A549 (cell line): ENCODE results near the gene KBTBD7. TPM values are rescaled to one million over a fixed set of nuclear protein-coding genes. Genes with fewer than 3 reads are reported as not detected.

Source experiments
- ATAC-seq, 2 experiments: fragments of 200-7000 bp in 1 of 2; fragments of >200 bp in 1 of 2; cut with Nextera tagmentation in 1 of 2; cut with Tn5 transposase in 1 of 2; 3 replicates each; pipeline versions ENCODE4 v1.8.0 to v1.9.1; 2018 to 2020; ENCODE audit warnings: mild to moderate bottlenecking in 1 of 2, moderate library complexity in 1 of 2
- CTCF ChIA-PET: fragments of 300-600 bp; sonication (Branson Sonifier 250); formaldehyde crosslinking; extraction: SDS; loops from one replicate; lab custom pipeline; 2021; ENCODE audit warnings: antibody characterized with exemption, inconsistent platforms; lab: Yijun Ruan, JAX
- POLR2A ChIA-PET: fragments of 350-600 bp; formaldehyde crosslinking; extraction: SDS; loops from one replicate; lab custom pipeline; 2021; ENCODE audit warnings: antibody characterized with exemption, inconsistent platforms; lab: Yijun Ruan, JAX
- DNase-seq, 2 experiments: peaks; one replicate each; pipeline versions ENCODE4 v3.0.0 to v3.0.0-alpha.2; 2011 to 2016; ENCODE audit warnings: low read depth in 1 of 2, low spot score in 1 of 2
- FAIRE-seq: peaks from 2 replicates; lab custom pipeline; 2011; peaks lifted over from hg19 to GRCh38; lab: Jason Lieb, UNC
- H3K27ac ChIP-seq, 2 experiments: fragments of >200 bp; sonication (Bioruptor Twin); formaldehyde crosslinking; 3 replicates each; pipeline ENCODE4 v1.5.1; 2016 to 2017
- H3K4me1 ChIP-seq: fragments of >200 bp; sonication (Bioruptor Twin); formaldehyde crosslinking; 3 replicates; pipeline ENCODE4 v1.6.1; 2016
- H3K4me2 ChIP-seq: fragments of >200 bp; sonication (Bioruptor Twin); formaldehyde crosslinking; 3 replicates; pipeline ENCODE4 v1.6.1; 2016
- H3K4me3 ChIP-seq: fragments of >200 bp; sonication (Bioruptor Twin); formaldehyde crosslinking; 3 replicates; pipeline ENCODE4 v1.5.1; 2016
- H3K9me3 ChIP-seq: fragments of >200 bp; sonication (Bioruptor Twin); formaldehyde crosslinking; 3 replicates; pipeline ENCODE4 v1.6.1; 2016
- CHD4 ChIP-seq: fragments of 200-600 bp; sonication (generic); IDR thresholded peaks from 2 replicates; pipeline ENCODE4 v1.6.1; 2016; ENCODE audit warnings: antibody characterized with exemption, mild to moderate bottlenecking, borderline replicate concordance
- CTCF ChIP-seq: fragments of >200 bp; sonication (Bioruptor Twin); formaldehyde crosslinking; IDR thresholded peaks from 3 replicates; pipeline ENCODE4 v1.5.1; 2016
- EHF ChIP-seq: fragments of 250-450 bp; sonication (Bioruptor Pico); IDR thresholded peaks from 2 replicates; pipeline ENCODE4 v1.5.0; 2020; ENCODE audit warnings: mild to moderate bottlenecking
- ESRRA ChIP-seq: fragments of 150-350 bp; IDR thresholded peaks from 2 replicates; pipeline ENCODE4 v1.6.1; 2014; ENCODE audit warnings: mild to moderate bottlenecking, low read length, borderline replicate concordance
- FOSL2 ChIP-seq, 2 experiments: fragments of 450-650 bp in 1 of 2; fragments of >200 bp in 1 of 2; sonication (Bioruptor Twin) in 1 of 2; formaldehyde crosslinking; IDR thresholded peaks; 2 replicates each; pipeline versions ENCODE4 v1.5.0 to v1.6.1; 2016 to 2020; ENCODE audit warnings: mild to moderate bottlenecking in 1 of 2, moderate library complexity in 1 of 2
- HDAC2 ChIP-seq: fragments of 200-600 bp; sonication (generic); IDR thresholded peaks from 2 replicates; pipeline ENCODE4 v1.6.1; 2016
- JUNB ChIP-seq: fragments of >200 bp; sonication (Bioruptor Twin); formaldehyde crosslinking; IDR thresholded peaks from 2 replicates; pipeline ENCODE4 v1.6.1; 2016
- KDM1A ChIP-seq: fragments of 200-600 bp; sonication (generic); IDR thresholded peaks from 2 replicates; pipeline ENCODE4 v1.6.1; 2016; ENCODE audit warnings: low read depth, mild to moderate bottlenecking
- MAFK ChIP-seq: fragments of 450-650 bp; IDR thresholded peaks from 2 replicates; pipeline ENCODE4 v1.6.1; 2014; ENCODE audit not compliant: partially characterized antibody
- MAX ChIP-seq: IDR thresholded peaks from 2 replicates; pipeline ENCODE4 v1.6.1; 2012
- POLR2AphosphoS2 ChIP-seq: conservative IDR thresholded peaks from 2 replicates; pipeline ENCODE4 v1.6.1; 2012; ENCODE audit warnings: low read length, improper control_type of control experiment, inconsistent platforms
- RARB ChIP-seq: fragments of 250-450 bp; sonication (Bioruptor Pico); IDR thresholded peaks from 2 replicates; pipeline ENCODE4 v1.8.0; 2021; ENCODE audit warnings: mild to moderate bottlenecking, moderate library complexity
- RFX5 ChIP-seq: fragments of 450-650 bp; IDR thresholded peaks from 2 replicates; pipeline ENCODE4 v1.7.1; 2014; ENCODE audit warnings: antibody characterized with exemption, mild to moderate bottlenecking, moderate library complexity
- RNF2 ChIP-seq: fragments of 200-600 bp; sonication (generic); IDR thresholded peaks from 2 replicates; pipeline ENCODE4 v1.6.1; 2016; ENCODE audit warnings: low read depth, mild to moderate bottlenecking, antibody characterized with exemption, moderate library complexity, borderline replicate concordance
- TFCP2L1 ChIP-seq: fragments of 250-450 bp; sonication (Bioruptor Pico); IDR thresholded peaks from 2 replicates; pipeline ENCODE4 v1.5.0; 2021; ENCODE audit warnings: mild to moderate bottlenecking
- ZFP36 ChIP-seq: fragments of 450-650 bp; IDR thresholded peaks from 2 replicates; pipeline ENCODE4 v1.6.1; 2014; ENCODE audit warnings: borderline replicate concordance; ENCODE audit not compliant: partially characterized antibody
- WGBS: methylation state at CpG from one replicate; pipeline ENCODE4 v1.1.6; 2017; ENCODE audit errors: missing lambda C conversion rate; 5-methylcytosine and 5-hydroxymethylcytosine counted together
- polyA plus RNA-seq, 4 experiments: library from polyadenylated mRNA; depleted of rRNA in 3 of 4; stranded (reverse); fragments of >200 nt; fragmentation: RNase III in 1 of 4; extraction: RNeasy Plus Mini Kit Qiagen cat#74134 plus additional on column Dnase treatment in 1 of 4; gene quantifications; 2 replicates in 3 of 4; 3 replicates in 1 of 4; pipeline ENCODE4 v1.2.3, GENCODE V29; 2011 to 2017
- TF ChIP-seq, protein P1 (sequence below): IDR thresholded peaks from 2 replicates; pipeline ENCODE4 v1.6.1; 2012

Gene KBTBD7
- polyA plus RNA-seq, 2 of the 4 experiments (the other 2 are of a cell fraction), result 3.2 to 4.4 TPM

DNA sequence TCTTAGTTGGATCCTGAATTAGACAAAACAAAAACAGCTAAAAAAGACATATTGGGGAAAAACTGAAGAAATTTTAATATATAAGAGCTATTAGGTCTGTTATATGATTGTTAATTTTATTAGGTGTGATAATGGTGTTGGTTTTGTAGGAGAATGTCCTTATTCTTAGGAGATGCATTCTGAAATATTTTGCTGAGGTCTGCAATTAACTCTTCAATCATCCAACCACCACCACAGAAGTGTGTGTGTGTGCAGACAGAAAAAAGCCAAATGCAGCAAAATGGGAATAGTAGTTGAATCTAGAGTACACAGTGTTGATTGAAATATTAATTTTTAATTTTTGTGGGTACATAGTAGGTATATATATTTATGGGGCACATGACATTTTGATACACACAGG, 12.1 kb upstream of the KBTBD7 start:
- TF ChIP-seq, protein P1, sequence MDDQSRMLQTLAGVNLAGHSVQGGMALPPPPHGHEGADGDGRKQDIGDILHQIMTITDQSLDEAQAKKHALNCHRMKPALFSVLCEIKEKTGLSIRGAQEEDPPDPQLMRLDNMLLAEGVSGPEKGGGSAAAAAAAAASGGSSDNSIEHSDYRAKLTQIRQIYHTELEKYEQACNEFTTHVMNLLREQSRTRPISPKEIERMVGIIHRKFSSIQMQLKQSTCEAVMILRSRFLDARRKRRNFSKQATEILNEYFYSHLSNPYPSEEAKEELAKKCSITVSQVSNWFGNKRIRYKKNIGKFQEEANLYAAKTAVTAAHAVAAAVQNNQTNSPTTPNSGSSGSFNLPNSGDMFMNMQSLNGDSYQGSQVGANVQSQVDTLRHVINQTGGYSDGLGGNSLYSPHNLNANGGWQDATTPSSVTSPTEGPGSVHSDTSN, result no peak
- peak; percentile 64 for TF ChIP-seq MAFK
- CTCF ChIA-PET, result interaction anchor here (1.2 to 1.5 kb wide), 2 partner anchors 10 to 63 kb away, joined by 4 read pairs; no protein-coding TSS in a partner anchor
- POLR2A ChIA-PET, result no interaction called here
- Histone ChIP-seq H3K4me2 (no peak overlapping the region), H3K9me3 (peaks cover 7% of the 10 kb centered on the region; the same call in 1 of the 3 replicates), H3K27ac (no peak overlapping the region), H3K4me3 (no peak overlapping the region), H3K4me1 (no peaks in the 10 kb centered on the region)
- ATAC-seq, result no peak
- no peak for FAIRE-seq
- DNase-seq, result no peak

DNA sequence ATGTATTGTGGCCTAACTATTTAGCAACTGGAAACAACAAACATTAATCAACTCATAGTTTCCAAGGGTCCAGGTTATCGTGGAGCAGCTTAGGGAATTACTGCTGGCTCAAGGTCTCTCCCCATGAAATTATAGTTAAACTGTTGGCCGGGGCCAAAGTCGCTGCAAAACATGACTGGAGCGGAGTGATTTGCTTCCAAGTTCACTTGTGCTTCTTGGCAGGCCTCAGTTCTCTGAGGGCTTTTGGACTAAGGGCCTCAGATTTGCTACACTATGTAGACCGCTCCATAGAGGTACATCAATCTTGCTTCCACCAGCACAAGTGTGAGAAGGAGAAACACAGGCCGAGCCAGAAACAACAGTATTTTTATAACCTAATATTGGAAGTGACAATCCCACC, 9.4 kb upstream of the KBTBD7 start:
- no peak for TF ChIP-seq POLR2AphosphoS2
- WGBS, result 73% methylated on average over 6 of the region's 6 CpGs
- no peak overlapping the region for H3K27ac ChIP-seq
- H3K4me2 ChIP-seq, result no peak overlapping the region
- POLR2A ChIA-PET, result no interaction called here
- H3K4me1 ChIP-seq, result no peaks in the 10 kb centered on the region
- H3K9me3 ChIP-seq, result peaks cover 4% of the 10 kb centered on the region; the same call in 1 of the 3 replicates
- CTCF ChIA-PET, result no interaction called here
- no peak overlapping the region for H3K4me3 ChIP-seq
- ATAC-seq (no peak), DNase-seq (no peak), FAIRE-seq (no peak)

- Histone ChIP-seq H3K4me1 (no peaks in the 10 kb centered on the region), H3K4me2 (no peak overlapping the region), H3K4me3 (no peak overlapping the region)
- ChIA-PET CTCF (no interaction called here), POLR2A (no interaction called here)
- 67% methylated on average over 4 of the region's 4 CpGs for WGBS
- DNase-seq, result no peak
- no peak for ATAC-seq
- FAIRE-seq, result no peak
- no peak for TF ChIP-seq RARB (CRISPR knock-in tag)
- no peak for TF ChIP-seq EHF (CRISPR knock-in tag)
- TF ChIP-seq HDAC2, result no peak
- TF ChIP-seq ZFP36, result no peak
- TF ChIP-seq MAX, result no peak
- no peak for TF ChIP-seq CHD4
- no peak for TF ChIP-seq JUNB
- TF ChIP-seq KDM1A, result no peak
- TF ChIP-seq, protein P1, result no peak
- no peak for TF ChIP-seq FOSL2 (IDR thresholded peaks at IDR 0.05)
- TF ChIP-seq FOSL2 (CRISPR knock-in tag; IDR thresholded peaks at IDR 0.05), result no peak
- no peak for TF ChIP-seq ESRRA
- no peak for TF ChIP-seq TFCP2L1 (CRISPR knock-in tag)
- no peak for TF ChIP-seq RFX5
- TF ChIP-seq, all 56 proteins: peak for 0
- no peak overlapping the region for H3K27ac ChIP-seq
- H3K9me3 ChIP-seq, result no peaks in the 10 kb centered on the region
Measured at GRCh38 chr13:41200126-41200525, 5.8 kb upstream of the KBTBD7 start.

- no peaks in the 10 kb centered on the region for H3K9me3 ChIP-seq
- ATAC-seq (no peak), DNase-seq (no peak), FAIRE-seq (no peak)
- no peak overlapping the region for H3K27ac ChIP-seq
- no peak overlapping the region for H3K4me2 ChIP-seq
- no peaks in the 10 kb centered on the region for H3K4me1 ChIP-seq
- H3K4me3 ChIP-seq, result no peak overlapping the region
- no peak for TF ChIP-seq RNF2
- TF ChIP-seq EHF (CRISPR knock-in tag), result no peak
- no peak for TF ChIP-seq CTCF
- no peak for TF ChIP-seq FOSL2 (IDR thresholded peaks at IDR 0.05)
- TF ChIP-seq FOSL2 (CRISPR knock-in tag; IDR thresholded peaks at IDR 0.05), result no peak
- CTCF ChIA-PET, result no interaction called here
- 98% methylated on average over 2 of the region's 2 CpGs for WGBS
- POLR2A ChIA-PET, result no interaction called here
Measured at GRCh38 chr13:41199526-41199925, 5.2 kb upstream of the KBTBD7 start.
